GM12878 (cell line): Measurements from ENCODE around the gene FCAMR. TPM values are rescaled to one million over a fixed set of nuclear protein-coding genes. Genes with fewer than 3 reads are reported as not detected.

ENCODE experiments used
- ATAC-seq: fragments of 200-7000 bp; cut with Tn5 transposase; 3 replicates; pipeline ENCODE4 v1.9.1; 2020; ENCODE audit warnings: mild to moderate bottlenecking, moderate library complexity
- BruUV-seq: library from RNA; stranded (reverse); fragments of 400-500 nt; replicated peaks from 2 replicates; lab custom pipeline; 2021; lab: Mats Ljungman, UMichigan
- CTCF ChIA-PET: fragments of 300-600 bp; sonication (Branson Sonifier 250); formaldehyde crosslinking; extraction: SDS; loops from one replicate; lab custom pipeline; 2021; ENCODE audit warnings: inconsistent platforms; lab: Yijun Ruan, JAX
- POLR2A ChIA-PET: fragments of 350-600 bp; formaldehyde crosslinking; extraction: SDS; loops from one replicate; lab custom pipeline; 2021; ENCODE audit warnings: inconsistent platforms; lab: Charles Lee
- RAD21 ChIA-PET: fragments of 300-600 bp; sonication (Branson Sonifier 250); formaldehyde crosslinking; loops from one replicate; lab custom pipeline; 2023; ENCODE audit warnings: antibody characterized with exemption; ENCODE audit not compliant: unreplicated experiment; lab: Charles Lee
- SMC1A ChIA-PET: fragments of 300-600 bp; sonication (Branson Sonifier 250); formaldehyde crosslinking; loops from one replicate; lab custom pipeline; 2023; ENCODE audit not compliant: unreplicated experiment, uncharacterized antibody; lab: Charles Lee
- DNase-seq: peaks from one replicate; pipeline ENCODE4 v3.0.0-alpha.2; 2011; ENCODE audit warnings: low read depth, low spot score
- FAIRE-seq: peaks from 3 replicates; lab custom pipeline; 2011; peaks lifted over from hg19 to GRCh38; lab: Jason Lieb, UNC
- H2AFZ ChIP-seq: 2 replicates; pipeline ENCODE4 v1.6.0; 2011; ENCODE audit warnings: low read depth, low read length, control low read depth; ENCODE audit not compliant: control insufficient read depth
- H3K27ac ChIP-seq: 2 replicates; pipeline ENCODE4 v1.5.1; 2011; ENCODE audit warnings: control low read depth; ENCODE audit not compliant: control insufficient read depth, insufficient read depth
- H3K27me3 ChIP-seq, 2 experiments: replicated peaks in 1 of 2; 2 replicates each; pipeline versions ENCODE4 v1.6.0 to v1.6.1; 2011; ENCODE audit warnings: low read length in 1 of 2; ENCODE audit not compliant: control insufficient read depth in 2 of 2, insufficient read depth in 2 of 2
- H3K36me3 ChIP-seq, 2 experiments: 2 replicates each; pipeline ENCODE4 v1.5.1; 2011; ENCODE audit warnings: low read length in 1 of 2; ENCODE audit not compliant: control insufficient read depth in 2 of 2, insufficient read depth in 2 of 2
- H3K4me1 ChIP-seq: 2 replicates; pipeline ENCODE4 v1.6.1; 2011; ENCODE audit warnings: mild to moderate bottlenecking, low read length, moderate library complexity, mixed read lengths; ENCODE audit not compliant: control insufficient read depth, insufficient read depth
- H3K4me2 ChIP-seq: 2 replicates; pipeline ENCODE4 v1.6.0; 2011; ENCODE audit warnings: control low read depth; ENCODE audit not compliant: control insufficient read depth, insufficient read depth
- H3K4me3 ChIP-seq: fragments of 200-600 bp; sonication (generic); 2 replicates; pipeline ENCODE4 v1.5.1; 2016
- H3K79me2 ChIP-seq: 2 replicates; pipeline ENCODE4 v1.6.0; 2011; ENCODE audit warnings: low read length; ENCODE audit not compliant: control insufficient read depth, insufficient read depth
- H3K9ac ChIP-seq: 2 replicates; pipeline ENCODE4 v1.8.0; 2011; ENCODE audit warnings: low read length, control low read depth, mixed read lengths; ENCODE audit not compliant: control insufficient read depth, insufficient read depth
- H3K9me3 ChIP-seq: replicated peaks from 3 replicates; pipeline ENCODE4 v1.5.1; 2011; ENCODE audit warnings: mild to moderate bottlenecking, low read length; ENCODE audit not compliant: control insufficient read depth, insufficient read depth
- H4K20me1 ChIP-seq: 2 replicates; pipeline ENCODE4 v1.6.0; 2011; ENCODE audit not compliant: control insufficient read depth, insufficient read depth
- CBX5 ChIP-seq: sonication (generic); IDR thresholded peaks from 2 replicates; pipeline ENCODE4 v1.6.1; 2016; ENCODE audit warnings: low read depth, moderate library complexity, mild to moderate bottlenecking, inconsistent platforms
- FOXM1 ChIP-seq: IDR thresholded peaks from 2 replicates; pipeline ENCODE4 v1.6.1; 2012; ENCODE audit warnings: low read depth, mild to moderate bottlenecking, inconsistent platforms, low read length, moderate library complexity
- HDGF ChIP-seq: fragments of 450-650 bp; IDR thresholded peaks from 2 replicates; pipeline ENCODE4 v1.6.1; 2016; ENCODE audit warnings: antibody characterized with exemption
- IKZF1 ChIP-seq: fragments of 450-650 bp; conservative IDR thresholded peaks from 2 replicates; pipeline ENCODE4 v1.6.1; 2017; ENCODE audit warnings: antibody characterized with exemption, mild to moderate bottlenecking
- KAT2A ChIP-seq: conservative IDR thresholded peaks from 2 replicates; pipeline ENCODE4 v1.6.1; 2011; ENCODE audit warnings: low read depth, low read length; ENCODE audit not compliant: control insufficient read depth
- RFX5 ChIP-seq: IDR thresholded peaks from 2 replicates; pipeline ENCODE4 v1.6.1; 2011; ENCODE audit warnings: low read depth, low read length, improper control_type of control experiment
- SREBF2 ChIP-seq: IDR thresholded peaks from 2 replicates; pipeline ENCODE4 v1.6.1; 2012; ENCODE audit warnings: mild to moderate bottlenecking, low read length
- STAT1 ChIP-seq: fragments of 450-650 bp; conservative IDR thresholded peaks from 2 replicates; pipeline ENCODE4 v1.6.1; 2014; ENCODE audit warnings: antibody characterized with exemption, mild to moderate bottlenecking
- SUZ12 ChIP-seq: fragments of 200-600 bp; sonication (generic); IDR thresholded peaks from one replicate; pipeline ENCODE4 v1.6.1; 2018; ENCODE audit warnings: antibody characterized with exemption, mild to moderate bottlenecking; ENCODE audit not compliant: unreplicated experiment
- TCF12 ChIP-seq: IDR thresholded peaks from 2 replicates; pipeline ENCODE4 v1.6.1; 2011; ENCODE audit warnings: low read depth, mild to moderate bottlenecking, low read length
- YY1 ChIP-seq: IDR thresholded peaks from 2 replicates; pipeline ENCODE4 v1.6.1; 2011; ENCODE audit warnings: low read depth, mild to moderate bottlenecking, low read length
- ZSCAN29 ChIP-seq: fragments of 450-650 bp; IDR thresholded peaks from 2 replicates; pipeline ENCODE4 v1.6.1; 2017; ENCODE audit warnings: mild to moderate bottlenecking, moderate library complexity
- WGBS: methylation state at CpG from one replicate; pipeline ENCODE4 v1.1.6; 2016; ENCODE audit warnings: low lambda C conversion rate; ENCODE audit not compliant: insufficient replicate concordance, insufficient coverage; ENCODE audit errors: missing lambda C conversion rate; 5-methylcytosine and 5-hydroxymethylcytosine counted together
- in situ Hi-C: fragments of 300-500 bp; cut with MboI; formaldehyde crosslinking; loops from 9 replicates; pipeline ENCODE4 v1.14.3; 2018; ENCODE audit warnings: mixed read lengths
- intact Hi-C: fragments of 100-400 bp; cut with micrococcal nuclease; formaldehyde crosslinking; loops from one replicate; pipeline ENCODE4 v1.14.2; 2022; ENCODE audit not compliant: unreplicated experiment
- polyA plus RNA-seq, 11 experiments: library from polyadenylated mRNA; depleted of rRNA in 4 of 11; unstranded in 6 of 11; stranded (reverse) in 5 of 11; fragments of >200 nt; fragmentation: Nextera tagmentation in 4 of 11; fragmentation: Illumina TruSeq in 1 of 11; extraction: Ambion mirVana in 4 of 11; extraction: Trizol in 1 of 11; gene quantifications; 1 replicate in 1 of 11; 2 replicates in 10 of 11; pipeline versions ENCODE4 v1.2.1 to v1.2.3, GENCODE V29; 2011 to 2016; ENCODE audit warnings: inconsistent platforms in 2 of 11, missing spikeins in 2 of 11, low read depth in 1 of 11
- total RNA-seq, 4 experiments: library from RNA; depleted of rRNA in 3 of 4; stranded (reverse); fragments of >200 nt in 3 of 4; fragmentation: Illumina TruSeq in 1 of 4; extraction: Trizol in 1 of 4; gene quantifications; 2 replicates each; pipeline versions ENCODE4 v1.2.1 to v1.2.3, GENCODE V29; 2013 to 2021
- TF ChIP-seq, protein P1 (sequence below): fragments of 450-650 bp; IDR thresholded peaks from 2 replicates; pipeline ENCODE4 v1.6.1; 2017; ENCODE audit warnings: mild to moderate bottlenecking
- TF ChIP-seq, protein P2 (sequence below): IDR thresholded peaks from 2 replicates; pipeline ENCODE4 v1.6.1; 2011; ENCODE audit warnings: low read depth, mild to moderate bottlenecking, low read length, moderate library complexity, borderline replicate concordance; ENCODE audit errors: extremely low read depth
- TF ChIP-seq, protein P3 (sequence below): IDR thresholded peaks from 2 replicates; pipeline ENCODE4 v1.6.1; 2011; ENCODE audit warnings: mild to moderate bottlenecking, low read depth, low read length, moderate library complexity; ENCODE audit not compliant: insufficient replicate concordance
- TF ChIP-seq, protein P4 (sequence below): fragments of 450-650 bp; IDR thresholded peaks from 2 replicates; pipeline ENCODE4 v1.6.1; 2018; ENCODE audit warnings: mild to moderate bottlenecking, low read depth, moderate library complexity; ENCODE audit not compliant: partially characterized antibody

Gene FCAMR
- total and polyA plus RNA-seq, 10 of the 15 experiments (the other 5 are each of a cell fraction or from before 2014, with no cell fraction given) = 0.04 to 0.15 (median 0.06) TPM; not detected in 3

DNA sequence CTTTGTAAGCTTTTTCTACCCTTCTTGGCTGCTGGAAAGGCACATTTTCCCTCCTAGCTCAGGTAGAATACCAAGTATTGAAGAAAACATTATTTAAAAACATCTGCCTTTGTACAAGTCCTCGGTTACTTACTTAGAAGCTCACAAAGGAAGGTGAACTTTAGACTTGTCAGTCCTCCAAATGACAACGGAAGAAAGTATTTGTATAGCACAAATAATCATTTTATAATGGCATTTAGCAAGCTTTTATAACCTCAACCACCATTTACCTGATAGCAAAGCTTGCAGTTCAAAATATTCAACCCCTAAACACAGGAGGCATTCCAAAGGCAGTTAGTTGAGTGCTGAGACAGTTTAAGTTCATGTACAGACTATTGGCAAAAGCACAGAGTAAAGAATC is 2.5 kb upstream of the FCAMR start:
- no peak overlapping the region for H2AFZ ChIP-seq
- WGBS = 88% methylated on average over 2 of the region's 2 CpGs
- intact Hi-C loops = no loop called here
- no peak for DNase-seq
- no peak overlapping the region for H3K9ac ChIP-seq
- no peaks in the 10 kb centered on the region for H4K20me1 ChIP-seq
- RAD21 ChIA-PET = interaction anchor here (0.7 to 4.4 kb wide), 9 partner anchors 10 to 163 kb away, joined by 3 to 36 read pairs (median 5); no protein-coding TSS in a partner anchor
- no peaks in the 10 kb centered on the region for H3K9me3 ChIP-seq
- in situ Hi-C loops = no loop called here
- no peaks in the 10 kb centered on the region for H3K79me2 ChIP-seq
- POLR2A ChIA-PET = interaction anchor here (0.9 to 3.1 kb wide), 4 partner anchors 47 to 162 kb away, joined by 3 to 12 read pairs (median 5); no protein-coding TSS in a partner anchor
- no TSS peak for BruUV-seq
- no peak overlapping the region for H3K27ac ChIP-seq
- no peak overlapping the region for H3K4me2 ChIP-seq
- no peaks in the 10 kb centered on the region for H3K27me3 ChIP-seq
- no peak for FAIRE-seq
- H3K4me1 ChIP-seq = peaks cover 26% of the 10 kb centered on the region
- CTCF ChIA-PET = interaction anchor here (0.9 to 9.8 kb wide), 24 partner anchors 9 to 345 kb away, joined by 3 to 136 read pairs (median 4); partner anchors contain the start of genes FCMR and IL20
- no peaks in the 10 kb centered on the region for H3K36me3 ChIP-seq
- no peak overlapping the region for H3K4me3 ChIP-seq
- ATAC-seq = no peak
- SMC1A ChIA-PET = interaction anchor here (0.9 to 7.5 kb wide), 20 partner anchors 9 to 503 kb away, joined by 3 to 68 read pairs (median 6); partner anchors contain the start of genes DYRK3 and FCMR
- TF ChIP-seq CBX5 (no peak), ZSCAN29 (no peak), HDGF (no peak), FOXM1 (no peak), YY1 (no peak), TCF12 (no peak), SREBF2 (no peak), RFX5 (no peak), KAT2A (no peak), STAT1 (no peak), IKZF1 (no peak), SUZ12 (no peak)
- TF ChIP-seq, protein P1, sequence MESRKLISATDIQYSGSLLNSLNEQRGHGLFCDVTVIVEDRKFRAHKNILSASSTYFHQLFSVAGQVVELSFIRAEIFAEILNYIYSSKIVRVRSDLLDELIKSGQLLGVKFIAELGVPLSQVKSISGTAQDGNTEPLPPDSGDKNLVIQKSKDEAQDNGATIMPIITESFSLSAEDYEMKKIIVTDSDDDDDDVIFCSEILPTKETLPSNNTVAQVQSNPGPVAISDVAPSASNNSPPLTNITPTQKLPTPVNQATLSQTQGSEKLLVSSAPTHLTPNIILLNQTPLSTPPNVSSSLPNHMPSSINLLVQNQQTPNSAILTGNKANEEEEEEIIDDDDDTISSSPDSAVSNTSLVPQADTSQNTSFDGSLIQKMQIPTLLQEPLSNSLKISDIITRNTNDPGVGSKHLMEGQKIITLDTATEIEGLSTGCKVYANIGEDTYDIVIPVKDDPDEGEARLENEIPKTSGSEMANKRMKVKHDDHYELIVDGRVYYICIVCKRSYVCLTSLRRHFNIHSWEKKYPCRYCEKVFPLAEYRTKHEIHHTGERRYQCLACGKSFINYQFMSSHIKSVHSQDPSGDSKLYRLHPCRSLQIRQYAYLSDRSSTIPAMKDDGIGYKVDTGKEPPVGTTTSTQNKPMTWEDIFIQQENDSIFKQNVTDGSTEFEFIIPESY = no peak
- TF ChIP-seq, protein P2, sequence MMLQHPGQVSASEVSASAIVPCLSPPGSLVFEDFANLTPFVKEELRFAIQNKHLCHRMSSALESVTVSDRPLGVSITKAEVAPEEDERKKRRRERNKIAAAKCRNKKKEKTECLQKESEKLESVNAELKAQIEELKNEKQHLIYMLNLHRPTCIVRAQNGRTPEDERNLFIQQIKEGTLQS = no peak
- TF ChIP-seq, protein P3, sequence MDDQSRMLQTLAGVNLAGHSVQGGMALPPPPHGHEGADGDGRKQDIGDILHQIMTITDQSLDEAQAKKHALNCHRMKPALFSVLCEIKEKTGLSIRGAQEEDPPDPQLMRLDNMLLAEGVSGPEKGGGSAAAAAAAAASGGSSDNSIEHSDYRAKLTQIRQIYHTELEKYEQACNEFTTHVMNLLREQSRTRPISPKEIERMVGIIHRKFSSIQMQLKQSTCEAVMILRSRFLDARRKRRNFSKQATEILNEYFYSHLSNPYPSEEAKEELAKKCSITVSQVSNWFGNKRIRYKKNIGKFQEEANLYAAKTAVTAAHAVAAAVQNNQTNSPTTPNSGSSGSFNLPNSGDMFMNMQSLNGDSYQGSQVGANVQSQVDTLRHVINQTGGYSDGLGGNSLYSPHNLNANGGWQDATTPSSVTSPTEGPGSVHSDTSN = no peak
- TF ChIP-seq, protein P4, sequence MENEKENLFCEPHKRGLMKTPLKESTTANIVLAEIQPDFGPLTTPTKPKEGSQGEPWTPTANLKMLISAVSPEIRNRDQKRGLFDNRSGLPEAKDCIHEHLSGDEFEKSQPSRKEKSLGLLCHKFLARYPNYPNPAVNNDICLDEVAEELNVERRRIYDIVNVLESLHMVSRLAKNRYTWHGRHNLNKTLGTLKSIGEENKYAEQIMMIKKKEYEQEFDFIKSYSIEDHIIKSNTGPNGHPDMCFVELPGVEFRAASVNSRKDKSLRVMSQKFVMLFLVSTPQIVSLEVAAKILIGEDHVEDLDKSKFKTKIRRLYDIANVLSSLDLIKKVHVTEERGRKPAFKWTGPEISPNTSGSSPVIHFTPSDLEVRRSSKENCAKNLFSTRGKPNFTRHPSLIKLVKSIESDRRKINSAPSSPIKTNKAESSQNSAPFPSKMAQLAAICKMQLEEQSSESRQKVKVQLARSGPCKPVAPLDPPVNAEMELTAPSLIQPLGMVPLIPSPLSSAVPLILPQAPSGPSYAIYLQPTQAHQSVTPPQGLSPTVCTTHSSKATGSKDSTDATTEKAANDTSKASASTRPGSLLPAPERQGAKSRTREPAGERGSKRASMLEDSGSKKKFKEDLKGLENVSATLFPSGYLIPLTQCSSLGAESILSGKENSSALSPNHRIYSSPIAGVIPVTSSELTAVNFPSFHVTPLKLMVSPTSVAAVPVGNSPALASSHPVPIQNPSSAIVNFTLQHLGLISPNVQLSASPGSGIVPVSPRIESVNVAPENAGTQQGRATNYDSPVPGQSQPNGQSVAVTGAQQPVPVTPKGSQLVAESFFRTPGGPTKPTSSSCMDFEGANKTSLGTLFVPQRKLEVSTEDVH = no peak
